Activated CD4-positive, alpha-beta T cell treated with anti-CD3 and anti-CD28 coated beads, Interleukin-2, amount 10 ng/mL, durations not matched to agents 24 days and 14 days (primary cell): ENCODE data around the gene AP1M2. TPM values are rescaled to one million over a fixed set of nuclear protein-coding genes. Genes with fewer than 3 reads are reported as not detected.

Experiments
- DNase-seq: peaks from one replicate; pipeline ENCODE4 v3.0.0; 2022
- H3K27ac Mint-ChIP-seq: one replicate; pipeline ENCODE4 v1.8.0; 2022; ENCODE audit warnings: mild to moderate bottlenecking, mixed read lengths
- H3K27me3 Mint-ChIP-seq: one replicate; pipeline ENCODE4 v1.8.0; 2022; ENCODE audit warnings: mixed read lengths
- H3K36me3 Mint-ChIP-seq: one replicate; pipeline ENCODE4 v1.8.0; 2022; ENCODE audit warnings: low read depth, mild to moderate bottlenecking, mixed read lengths
- H3K4me1 Mint-ChIP-seq: one replicate; pipeline ENCODE4 v1.8.0; 2021; ENCODE audit warnings: mixed read lengths
- H3K4me3 Mint-ChIP-seq: one replicate; pipeline ENCODE4 v1.8.0; 2022; ENCODE audit warnings: mild to moderate bottlenecking, moderate library complexity, mixed read lengths
- H3K9me3 Mint-ChIP-seq: one replicate; pipeline ENCODE4 v1.8.0; 2021; ENCODE audit warnings: mixed read lengths
- intact Hi-C: fragments of 100-400 bp; cut with micrococcal nuclease; formaldehyde crosslinking; loops from one replicate; pipeline ENCODE4 v1.15.1; 2023
- total RNA-seq: library from RNA; stranded (reverse); gene quantifications from 2 replicates; pipeline ENCODE4 v1.2.3, GENCODE V29; 2022

The AP1M2 gene
- total RNA-seq, 1 donor from 2014 or later = not detected

- H3K9me3 Mint-ChIP-seq = no peaks in the 10 kb centered on the region
- no peak overlapping the region for H3K4me3 Mint-ChIP-seq
- H3K4me1 Mint-ChIP-seq = peaks cover 5% of the 10 kb centered on the region
- no peak overlapping the region for H3K27ac Mint-ChIP-seq
- intact Hi-C loops = no loop called here
- peaks cover 17% of the 10 kb centered on the region for H3K36me3 Mint-ChIP-seq
- no peaks in the 10 kb centered on the region for H3K27me3 Mint-ChIP-seq
- DNase-seq = no peak
These were observed 25.5 kb upstream of the AP1M2 start for GRCh38 chr19:10612499-10613119.

DNA sequence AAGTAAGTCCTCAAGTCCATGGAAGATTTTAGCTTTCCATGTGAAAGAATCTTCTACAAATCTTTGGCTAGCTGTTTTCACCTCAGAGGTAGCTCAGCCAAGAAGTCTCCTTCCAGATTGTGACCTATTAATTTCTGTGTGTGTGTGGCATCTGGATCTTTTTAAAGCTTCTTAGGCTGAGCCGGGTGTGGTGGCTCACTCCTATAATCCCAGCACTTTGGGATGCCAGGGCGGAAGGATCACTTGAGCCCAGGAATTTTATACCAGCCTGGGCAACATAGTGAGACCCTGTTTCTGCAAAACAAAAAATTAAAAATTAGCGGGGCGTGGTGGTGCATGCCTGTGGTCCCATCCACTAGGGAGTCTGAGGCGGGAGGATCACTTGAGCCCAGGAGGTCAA, 24.8 kb upstream of the AP1M2 start:
- Mint-ChIP-seq H3K27me3 (no peaks in the 10 kb centered on the region), H3K4me1 (peaks cover 3% of the 10 kb centered on the region), H3K4me3 (no peak overlapping the region), H3K9me3 (no peaks in the 10 kb centered on the region), H3K27ac (no peak overlapping the region), H3K36me3 (peaks cover 16% of the 10 kb centered on the region)
- intact Hi-C loops = no loop called here
- no peak for DNase-seq

GRCh38 chr19:10604460-10604980, 17.4 kb upstream of the AP1M2 start:
- H3K4me3 Mint-ChIP-seq = peak overlapping the region; percentile 99

GRCh38 chr19:10603873-10604459, 16.9 kb upstream of the AP1M2 start:
- DNase-seq = peak; percentile 81
- H3K27me3 Mint-ChIP-seq = peaks cover 9% of the 10 kb centered on the region
- intact Hi-C loops = loop anchor here (1.0 kb wide), 1 partner anchor 9 kb away; no protein-coding TSS in a partner anchor
- H3K4me1 Mint-ChIP-seq = peaks cover 19% of the 10 kb centered on the region
- peak overlapping the region; percentile 99 for H3K4me3 Mint-ChIP-seq
- no peaks in the 10 kb centered on the region for H3K9me3 Mint-ChIP-seq
- peak overlapping the region; percentile 100 for H3K27ac Mint-ChIP-seq
- peaks cover 8% of the 10 kb centered on the region for H3K36me3 Mint-ChIP-seq

More at GRCh38 chr19:10604460-10604980, 17.4 kb upstream of the AP1M2 start:
- Mint-ChIP-seq H3K27ac (peak overlapping the region; percentile 100), H3K4me1 (peaks cover 19% of the 10 kb centered on the region), H3K36me3 (peaks cover 8% of the 10 kb centered on the region), H3K27me3 (peaks cover 8% of the 10 kb centered on the region), H3K9me3 (no peaks in the 10 kb centered on the region)
- DNase-seq = peak; percentile 73
- intact Hi-C loops = no loop called here

GRCh38 chr19:10603084-10603872, 16.2 kb upstream of the AP1M2 start:
- H3K27ac Mint-ChIP-seq = peak overlapping the region; percentile 100

GRCh38 chr19:10602330-10603083, 15.4 kb upstream of the AP1M2 start:
- intact Hi-C loops = loop anchor here (1.0 kb wide), 3 partner anchors 7 to 52 kb away; partner anchors contain the start of genes ILF3 and KRI1
- H3K4me3 Mint-ChIP-seq = peak overlapping the region; percentile 99
- H3K4me1 Mint-ChIP-seq = peaks cover 19% of the 10 kb centered on the region
- H3K9me3 Mint-ChIP-seq = no peaks in the 10 kb centered on the region
- peaks cover 8% of the 10 kb centered on the region for H3K36me3 Mint-ChIP-seq
- peak overlapping the region; percentile 100 for H3K27ac Mint-ChIP-seq
- peaks cover 12% of the 10 kb centered on the region for H3K27me3 Mint-ChIP-seq
- DNase-seq = peak; percentile 95

More at GRCh38 chr19:10603084-10603872, 16.2 kb upstream of the AP1M2 start:
- peak; percentile 94 for DNase-seq
- H3K27me3 Mint-ChIP-seq = peaks cover 9% of the 10 kb centered on the region
- H3K9me3 Mint-ChIP-seq = no peaks in the 10 kb centered on the region
- peaks cover 19% of the 10 kb centered on the region for H3K4me1 Mint-ChIP-seq
- peaks cover 8% of the 10 kb centered on the region for H3K36me3 Mint-ChIP-seq
- intact Hi-C loops = loop anchor here (1.0 kb wide), 1 partner anchor 8 kb away; no protein-coding TSS in a partner anchor
- H3K4me3 Mint-ChIP-seq = peak overlapping the region; percentile 99

GRCh38 chr19:10601999-10602329, 14.9 kb upstream of the AP1M2 start:
- Mint-ChIP-seq H3K9me3 (no peaks in the 10 kb centered on the region), H3K27ac (peak overlapping the region; percentile 80), H3K4me3 (peak overlapping the region; percentile 74), H3K4me1 (peaks cover 20% of the 10 kb centered on the region), H3K36me3 (peaks cover 8% of the 10 kb centered on the region), H3K27me3 (peaks cover 12% of the 10 kb centered on the region)
- intact Hi-C loops = loop anchor here (1.0 kb wide), 2 partner anchors 36 to 52 kb away; partner anchors contain the start of genes ILF3 and KRI1
- no peak for DNase-seq

DNA sequence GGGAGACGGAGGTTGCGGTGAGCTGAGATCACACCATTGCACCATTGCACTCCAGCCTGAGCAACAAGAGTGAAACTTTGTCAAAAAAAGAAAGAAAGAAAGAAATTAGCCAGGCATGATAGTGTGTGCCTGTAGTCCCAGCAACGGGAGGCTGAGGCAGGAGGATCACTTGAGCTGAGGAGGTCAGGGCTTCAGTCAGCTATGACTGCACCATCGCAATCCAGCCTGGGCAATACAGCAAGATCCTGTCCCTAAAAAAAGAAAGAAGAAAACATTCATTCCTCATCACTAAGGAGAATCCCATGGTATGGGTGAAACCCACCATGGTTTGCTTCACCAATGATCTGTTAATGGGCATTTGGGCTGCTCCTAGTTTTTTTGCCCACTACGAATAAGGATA, 13.0 kb upstream of the AP1M2 start:
- H3K27me3 Mint-ChIP-seq = peaks cover 12% of the 10 kb centered on the region
- H3K4me3 Mint-ChIP-seq = peak overlapping the region; percentile 23
- H3K4me1 Mint-ChIP-seq = peaks cover 32% of the 10 kb centered on the region
- no peaks in the 10 kb centered on the region for H3K9me3 Mint-ChIP-seq
- DNase-seq = no peak
- intact Hi-C loops = no loop called here
- no peak overlapping the region for H3K27ac Mint-ChIP-seq
- H3K36me3 Mint-ChIP-seq = peaks cover 8% of the 10 kb centered on the region

DNA sequence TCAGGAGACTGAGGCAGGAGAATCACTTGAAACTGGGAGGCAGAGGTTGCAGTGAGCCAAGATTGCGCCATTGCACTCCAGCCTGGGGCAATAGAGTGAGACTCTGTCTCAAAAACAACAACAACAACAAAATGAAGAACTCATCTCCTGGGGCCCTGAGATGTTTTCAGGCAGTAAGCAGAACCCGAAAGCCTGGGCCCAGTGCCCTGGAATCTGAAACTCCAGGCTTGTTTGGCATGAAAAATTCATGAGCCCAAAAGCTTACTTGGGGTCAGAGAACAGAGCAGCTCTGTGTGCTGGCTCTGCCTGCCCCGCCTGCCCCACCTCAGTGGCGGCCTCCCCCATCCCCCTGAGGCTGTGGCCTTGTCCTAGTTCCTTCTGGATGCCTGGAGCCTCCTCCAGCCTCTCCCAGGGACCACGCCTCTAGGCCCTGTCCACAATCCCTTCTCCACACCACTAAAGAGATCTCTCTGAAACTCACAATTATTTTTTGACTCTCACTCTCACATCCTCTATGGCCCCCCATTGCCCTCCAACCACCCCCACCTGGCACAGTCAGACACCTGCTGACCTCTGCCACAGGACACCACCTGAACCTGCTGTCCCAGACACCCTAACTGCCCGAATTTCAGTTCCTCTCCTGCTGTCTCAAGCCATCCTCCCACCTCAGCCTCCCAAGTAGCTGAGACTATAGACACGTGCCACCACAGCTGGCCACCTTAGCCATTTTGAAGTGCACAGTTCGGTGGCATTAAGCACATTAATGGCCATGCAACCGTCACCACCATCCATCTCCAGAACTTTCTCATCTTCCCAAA, 6.9 kb upstream of the AP1M2 start:
- H3K27me3 Mint-ChIP-seq = peaks cover 4% of the 10 kb centered on the region
- peak overlapping the region; percentile 65 for H3K27ac Mint-ChIP-seq
- H3K4me1 Mint-ChIP-seq = peaks cover 18% of the 10 kb centered on the region
- H3K4me3 Mint-ChIP-seq = no peak overlapping the region
- no peaks in the 10 kb centered on the region for H3K36me3 Mint-ChIP-seq
- H3K9me3 Mint-ChIP-seq = no peaks in the 10 kb centered on the region
- no peak for DNase-seq
- intact Hi-C loops = no loop called here

DNA sequence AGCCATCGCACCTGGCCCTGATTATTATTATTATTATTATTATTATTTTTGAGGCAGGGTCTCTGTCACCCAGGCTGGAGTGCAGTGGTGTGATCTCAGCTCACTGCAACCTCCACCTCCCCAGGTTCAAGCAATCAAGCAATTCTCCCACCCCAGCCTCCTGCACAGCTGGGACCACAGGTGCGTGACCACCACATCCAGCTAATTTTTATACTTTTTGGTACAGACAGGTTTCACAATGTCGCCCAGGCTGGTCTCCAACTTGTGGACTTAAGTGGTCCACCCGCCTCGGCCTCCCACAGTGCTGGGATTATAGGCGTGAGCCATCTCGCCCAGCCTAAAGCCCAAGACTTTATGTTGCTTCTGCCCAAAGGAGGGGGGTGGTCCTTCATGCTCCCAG, 6.0 kb upstream of the AP1M2 start:
- no peak for DNase-seq
- peaks cover 18% of the 10 kb centered on the region for H3K4me1 Mint-ChIP-seq
- H3K36me3 Mint-ChIP-seq = no peaks in the 10 kb centered on the region
- intact Hi-C loops = no loop called here
- no peak overlapping the region for H3K27ac Mint-ChIP-seq
- no peaks in the 10 kb centered on the region for H3K9me3 Mint-ChIP-seq
- H3K4me3 Mint-ChIP-seq = no peak overlapping the region
- H3K27me3 Mint-ChIP-seq = peaks cover 2% of the 10 kb centered on the region

DNA sequence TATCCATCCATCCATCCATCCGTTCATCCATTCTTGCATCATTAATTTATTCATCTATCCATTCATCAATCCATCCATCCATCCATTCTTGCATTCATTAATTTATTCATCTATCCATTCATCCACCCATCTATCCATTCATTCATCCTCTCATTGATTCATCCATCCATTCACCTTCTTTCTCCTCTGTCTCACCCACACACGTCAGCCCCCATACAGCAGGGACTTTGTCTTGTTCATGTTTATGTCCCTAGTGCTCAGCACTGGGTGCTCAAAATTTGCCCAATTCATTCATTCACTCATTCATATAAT, 683 bp upstream of the AP1M2 start:
- H3K4me3 Mint-ChIP-seq = no peak overlapping the region
- H3K4me1 Mint-ChIP-seq = peaks cover 9% of the 10 kb centered on the region
- H3K27me3 Mint-ChIP-seq = peaks cover 23% of the 10 kb centered on the region
- H3K36me3 Mint-ChIP-seq = peaks cover 3% of the 10 kb centered on the region
- intact Hi-C loops = no loop called here
- DNase-seq = no peak
- no peak overlapping the region for H3K27ac Mint-ChIP-seq
- peaks cover 7% of the 10 kb centered on the region for H3K9me3 Mint-ChIP-seq

DNA sequence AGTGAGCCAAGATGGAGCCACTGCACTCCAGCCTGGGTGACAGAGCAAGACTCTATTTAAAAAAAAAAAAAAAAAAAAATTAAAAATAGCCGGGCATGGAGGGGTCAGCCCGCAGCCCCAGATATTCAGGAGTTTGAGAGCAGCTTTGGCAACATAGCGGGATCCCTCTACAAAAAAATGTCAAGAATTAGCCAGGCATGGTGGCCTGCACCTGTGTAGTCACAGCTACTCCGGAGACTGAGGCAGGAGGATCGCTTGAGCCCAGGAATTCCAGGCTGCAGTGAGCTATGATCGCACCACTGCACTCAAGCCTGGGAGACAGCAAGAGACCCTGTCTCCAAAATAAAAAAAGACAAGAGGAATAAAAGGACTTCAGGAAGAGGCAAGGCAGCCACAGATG, 716 bp downstream of the AP1M2 start:
- H3K27ac Mint-ChIP-seq = no peak overlapping the region
- H3K4me3 Mint-ChIP-seq = no peak overlapping the region
- H3K27me3 Mint-ChIP-seq = peaks cover 23% of the 10 kb centered on the region
- H3K36me3 Mint-ChIP-seq = peaks cover 3% of the 10 kb centered on the region
- DNase-seq = no peak
- H3K9me3 Mint-ChIP-seq = peaks cover 7% of the 10 kb centered on the region
- peaks cover 9% of the 10 kb centered on the region for H3K4me1 Mint-ChIP-seq
- intact Hi-C loops = no loop called here
